Hepatocyte (in vitro differentiated cells): ENCODE data around the gene SF3B3. TPM values are rescaled to one million over a fixed set of nuclear protein-coding genes. Genes with fewer than 3 reads are reported as not detected.

Experiments
- DNase-seq: peaks from one replicate; pipeline ENCODE4 v3.0.0-alpha.2; 2016; ENCODE audit warnings: low spot score
- H2AFZ ChIP-seq: fragments of 200-600 bp; sonication (generic); 2 replicates; pipeline ENCODE4 v1.6.0; 2016; ENCODE audit warnings: antibody characterized with exemption, mild to moderate bottlenecking
- H3K27ac ChIP-seq: fragments of 200-600 bp; sonication (generic); 2 replicates; pipeline ENCODE4 v1.5.1; 2016; ENCODE audit warnings: mild to moderate bottlenecking
- H3K27me3 ChIP-seq: fragments of 200-600 bp; sonication (generic); 2 replicates; pipeline ENCODE4 v1.6.1; 2016
- H3K36me3 ChIP-seq: fragments of 200-600 bp; sonication (generic); replicated peaks from 2 replicates; pipeline ENCODE4 v1.5.1; 2016; ENCODE audit warnings: low read depth; ENCODE audit not compliant: insufficient read depth
- H3K4me1 ChIP-seq: fragments of 200-600 bp; sonication (generic); 2 replicates; pipeline ENCODE4 v1.5.1; 2016; ENCODE audit warnings: mild to moderate bottlenecking, moderate library complexity; ENCODE audit not compliant: insufficient read depth
- H3K4me2 ChIP-seq: fragments of 200-600 bp; sonication (generic); 2 replicates; pipeline ENCODE4 v1.6.0; 2016
- H3K4me3 ChIP-seq: fragments of 200-600 bp; sonication (generic); 2 replicates; pipeline ENCODE4 v1.5.1; 2016; ENCODE audit warnings: mild to moderate bottlenecking
- H3K79me2 ChIP-seq: fragments of 200-600 bp; sonication (generic); 2 replicates; pipeline ENCODE4 v1.6.0; 2017; ENCODE audit warnings: mild to moderate bottlenecking
- H3K9me2 ChIP-seq: fragments of 200-600 bp; sonication (generic); replicated peaks from 2 replicates; pipeline ENCODE4 v1.6.0; 2017; ENCODE audit warnings: mild to moderate bottlenecking; ENCODE audit not compliant: insufficient read depth
- H3K9me3 ChIP-seq: fragments of 200-600 bp; sonication (generic); 2 replicates; pipeline ENCODE4 v1.5.1; 2016; ENCODE audit warnings: low read depth, mild to moderate bottlenecking
- H4K20me1 ChIP-seq: fragments of 200-600 bp; sonication (generic); 2 replicates; pipeline ENCODE4 v1.6.0; 2016; ENCODE audit warnings: mild to moderate bottlenecking; ENCODE audit not compliant: insufficient read depth, poor library complexity, severe bottlenecking
- EZH2 ChIP-seq: fragments of 200-600 bp; sonication (generic); IDR thresholded peaks from 2 replicates; pipeline ENCODE4 v1.6.1; 2016; ENCODE audit warnings: antibody characterized with exemption, mild to moderate bottlenecking, borderline replicate concordance
- EZH2phosphoT487 ChIP-seq: fragments of 200-600 bp; sonication (generic); IDR thresholded peaks from one replicate; pipeline ENCODE4 v1.6.1; 2018; ENCODE audit warnings: antibody characterized with exemption, mild to moderate bottlenecking, low read depth, moderate library complexity; ENCODE audit not compliant: unreplicated experiment, severe bottlenecking
- WGBS: methylation state at CpG from one replicate; pipeline ENCODE4 v1.1.6; 2016; ENCODE audit warnings: low lambda C conversion rate; ENCODE audit errors: missing lambda C conversion rate; 5-methylcytosine and 5-hydroxymethylcytosine counted together
- polyA plus RNA-seq: library from polyadenylated mRNA; unstranded; fragments of >200 nt; fragmentation: Nextera tagmentation; extraction: Ambion mirVana; gene quantifications from 2 replicates; pipeline ENCODE4 v1.2.1, GENCODE V29; 2016
- total RNA-seq: library from RNA; depleted of rRNA; stranded (reverse); fragments of >200 nt; gene quantifications from 2 replicates; pipeline ENCODE4 v1.2.3, GENCODE V29; 2014
- TF ChIP-seq, protein P1 (sequence below): fragments of 200-600 bp; sonication (generic); IDR thresholded peaks from 2 replicates; pipeline ENCODE4 v1.5.1; 2016; ENCODE audit warnings: antibody characterized with exemption, mild to moderate bottlenecking; ENCODE audit not compliant: poor library complexity

The SF3B3 gene
- total and polyA plus RNA-seq, 2 experiments from 2014 or later: 147 to 171 TPM

DNA sequence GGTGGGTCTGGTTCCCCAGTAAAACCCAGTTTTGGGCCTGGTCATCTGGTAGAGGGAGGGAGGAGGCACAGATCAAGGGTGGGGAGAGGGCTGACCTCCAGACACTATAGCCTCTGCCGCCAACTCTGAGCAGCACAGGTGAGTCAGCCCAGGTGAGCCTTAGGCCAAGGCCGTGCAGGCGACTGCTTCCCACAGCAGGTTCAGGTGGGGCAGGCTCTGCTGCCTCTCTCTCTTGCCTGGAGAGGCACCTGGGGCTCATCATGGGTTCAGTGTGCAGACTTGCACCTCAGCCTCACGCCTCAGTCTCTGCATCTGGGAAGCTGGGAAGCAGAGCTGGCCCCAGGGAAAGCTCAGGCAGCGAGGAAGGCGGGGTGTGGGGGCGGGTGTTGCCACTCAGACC lies 84.9 kb downstream of the SF3B3 start:
- Histone ChIP-seq H3K9me2 (no peaks in the 10 kb centered on the region), H3K79me2 (no peaks in the 10 kb centered on the region), H3K4me2 (no peak overlapping the region), H2AFZ (no peak overlapping the region), H3K4me3 (no peak overlapping the region), H3K36me3 (no peaks in the 10 kb centered on the region), H4K20me1 (no peaks in the 10 kb centered on the region), H3K4me1 (no peaks in the 10 kb centered on the region), H3K27me3 (no peaks in the 10 kb centered on the region), H3K27ac (no peak overlapping the region), H3K9me3 (no peaks in the 10 kb centered on the region)
- TF ChIP-seq EZH2phosphoT487 (no peak), EZH2 (no peak)
- TF ChIP-seq, protein P1, sequence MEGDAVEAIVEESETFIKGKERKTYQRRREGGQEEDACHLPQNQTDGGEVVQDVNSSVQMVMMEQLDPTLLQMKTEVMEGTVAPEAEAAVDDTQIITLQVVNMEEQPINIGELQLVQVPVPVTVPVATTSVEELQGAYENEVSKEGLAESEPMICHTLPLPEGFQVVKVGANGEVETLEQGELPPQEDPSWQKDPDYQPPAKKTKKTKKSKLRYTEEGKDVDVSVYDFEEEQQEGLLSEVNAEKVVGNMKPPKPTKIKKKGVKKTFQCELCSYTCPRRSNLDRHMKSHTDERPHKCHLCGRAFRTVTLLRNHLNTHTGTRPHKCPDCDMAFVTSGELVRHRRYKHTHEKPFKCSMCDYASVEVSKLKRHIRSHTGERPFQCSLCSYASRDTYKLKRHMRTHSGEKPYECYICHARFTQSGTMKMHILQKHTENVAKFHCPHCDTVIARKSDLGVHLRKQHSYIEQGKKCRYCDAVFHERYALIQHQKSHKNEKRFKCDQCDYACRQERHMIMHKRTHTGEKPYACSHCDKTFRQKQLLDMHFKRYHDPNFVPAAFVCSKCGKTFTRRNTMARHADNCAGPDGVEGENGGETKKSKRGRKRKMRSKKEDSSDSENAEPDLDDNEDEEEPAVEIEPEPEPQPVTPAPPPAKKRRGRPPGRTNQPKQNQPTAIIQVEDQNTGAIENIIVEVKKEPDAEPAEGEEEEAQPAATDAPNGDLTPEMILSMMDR: no peak
- 68% methylated on average over 7 of the region's 7 CpGs for WGBS
- peak; percentile 39 for DNase-seq

DNA sequence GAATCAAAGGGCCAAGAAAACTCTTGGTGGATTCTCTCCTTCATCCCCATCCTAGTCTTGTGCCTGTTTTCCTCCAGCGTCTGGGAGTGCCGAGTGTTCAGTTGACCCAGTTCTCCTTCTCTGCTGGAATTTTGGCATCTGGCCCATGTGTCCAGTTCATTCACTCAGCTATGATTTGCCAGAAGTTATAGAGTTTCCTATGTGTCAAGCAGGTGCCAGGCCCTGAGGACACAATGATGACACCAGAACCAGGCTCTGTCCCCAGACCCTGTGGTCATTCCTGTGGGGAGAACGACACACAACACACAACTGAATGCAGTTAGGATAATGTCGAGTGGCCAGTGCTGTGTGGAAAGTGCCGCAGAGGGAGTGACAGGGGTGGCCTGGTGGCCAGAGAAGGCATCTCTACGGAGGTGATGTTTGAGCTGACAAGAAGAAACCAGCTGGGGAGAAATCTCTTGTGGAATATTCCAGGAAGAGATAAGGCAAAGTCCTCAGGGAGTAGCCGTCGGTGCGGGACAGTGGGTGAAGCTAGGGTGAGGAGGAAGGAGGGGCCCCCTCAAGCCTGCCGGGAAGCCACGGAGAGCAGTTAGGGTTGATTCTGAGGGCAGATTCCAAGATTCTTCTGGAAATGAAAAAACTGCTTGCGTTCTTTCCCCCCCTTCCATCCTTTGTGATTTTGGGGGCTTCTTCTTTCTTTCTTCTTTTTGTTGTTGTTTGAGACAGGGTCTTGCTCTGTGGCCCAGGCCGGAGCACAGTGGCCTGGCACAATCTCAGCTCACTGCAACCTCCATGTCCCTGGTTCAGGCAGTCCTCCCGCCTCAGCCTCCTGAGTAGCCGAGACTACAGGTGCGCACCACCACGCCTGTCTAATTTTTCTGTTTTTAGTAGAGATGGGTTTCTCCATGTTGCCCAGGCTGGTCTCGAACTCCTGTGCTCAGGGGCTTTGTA lies 86.9 kb downstream of the SF3B3 start:
- Histone ChIP-seq H2AFZ (no peak overlapping the region), H3K4me2 (no peak overlapping the region), H3K36me3 (no peaks in the 10 kb centered on the region), H3K9me3 (no peaks in the 10 kb centered on the region), H4K20me1 (no peaks in the 10 kb centered on the region), H3K27me3 (no peaks in the 10 kb centered on the region), H3K4me1 (peaks cover 4% of the 10 kb centered on the region), H3K4me3 (no peak overlapping the region), H3K79me2 (no peaks in the 10 kb centered on the region), H3K9me2 (no peaks in the 10 kb centered on the region), H3K27ac (peak overlapping the region; percentile 72)
- 74% methylated on average over 18 of the region's 18 CpGs for WGBS
- peak; percentile 50 for DNase-seq
- TF ChIP-seq EZH2 (no peak), EZH2phosphoT487 (no peak)
- TF ChIP-seq, protein P1: no peak

DNA sequence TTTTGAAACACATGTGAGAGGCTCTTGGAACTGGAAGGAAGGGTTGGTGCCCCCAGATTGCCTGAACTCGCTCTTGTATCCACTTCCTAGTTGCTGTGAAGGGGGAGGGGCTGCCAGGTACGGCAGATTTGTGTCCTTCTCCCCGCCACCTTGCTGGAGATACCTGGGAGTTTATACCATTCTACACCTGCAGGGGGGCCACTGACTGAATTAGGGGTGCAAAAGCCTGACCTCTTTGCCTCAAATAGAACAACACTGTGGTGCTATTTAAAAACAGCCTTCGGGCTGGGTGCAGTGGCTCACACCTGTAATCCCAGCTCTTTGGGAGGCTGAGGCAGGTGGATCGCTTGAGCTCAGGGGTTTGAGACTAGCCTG lies 87.6 kb downstream of the SF3B3 start:
- TF ChIP-seq, protein P1: no peak
- TF ChIP-seq EZH2phosphoT487 (no peak), EZH2 (no peak)
- no peak for DNase-seq
- Histone ChIP-seq H3K9me3 (no peaks in the 10 kb centered on the region), H3K79me2 (no peaks in the 10 kb centered on the region), H3K4me2 (no peak overlapping the region), H3K4me3 (no peak overlapping the region), H3K27me3 (no peaks in the 10 kb centered on the region), H3K36me3 (no peaks in the 10 kb centered on the region), H3K27ac (peak overlapping the region; percentile 37), H3K9me2 (no peaks in the 10 kb centered on the region), H3K4me1 (peaks cover 4% of the 10 kb centered on the region), H2AFZ (no peak overlapping the region), H4K20me1 (no peaks in the 10 kb centered on the region)
- 88% methylated on average over 5 of the region's 5 CpGs for WGBS
